ENCODE measurements around the gene PRSS38.

DNA sequence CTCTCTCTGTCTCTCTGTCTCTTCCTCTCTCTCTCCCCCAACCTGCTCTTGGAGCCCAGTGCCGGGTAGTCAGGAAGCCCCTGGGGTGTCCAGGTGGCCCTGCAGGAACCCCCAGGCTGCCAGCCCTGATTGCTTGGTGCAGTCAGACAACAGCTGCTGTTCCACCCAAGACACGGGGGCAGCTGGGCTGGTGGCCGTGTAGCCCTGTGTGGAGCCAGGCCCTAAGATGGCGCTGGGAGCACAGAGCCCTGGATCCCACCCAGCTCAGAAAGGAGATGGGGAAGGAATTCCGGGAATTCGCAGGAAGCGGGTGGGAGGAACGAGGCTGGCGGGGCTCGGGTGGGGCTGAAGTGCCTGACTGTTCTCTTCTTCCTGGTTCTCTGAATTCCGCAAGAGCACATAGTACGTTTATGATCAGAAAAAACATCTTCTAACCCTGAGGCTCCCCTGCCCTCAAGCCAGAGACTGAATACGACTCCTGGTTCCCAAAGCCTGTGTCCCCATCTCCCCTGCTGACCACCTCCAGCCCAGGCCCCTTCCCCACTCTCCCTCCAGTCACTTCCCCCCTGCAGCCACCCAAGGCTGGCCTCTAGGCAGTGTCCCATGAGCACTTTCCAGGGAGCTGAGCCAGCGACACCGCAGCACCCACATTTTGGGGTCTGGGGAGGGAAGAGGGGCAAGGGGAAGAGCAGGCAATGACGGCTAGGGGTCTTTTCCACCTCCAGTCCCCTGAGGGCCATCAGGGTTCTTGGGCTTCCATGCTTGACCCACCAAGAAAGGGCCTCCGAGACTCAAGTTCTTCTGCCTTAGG lies 77.2 kb downstream of the PRSS38 start:
- TF ChIP-seq EZH2 (IDR thresholded peaks at IDR 0.05; ENCODE audit: insufficient read depth, poor library complexity, severe bottlenecking) (no peak), EZH2phosphoT487 (IDR thresholded peaks at IDR 0.05; ENCODE audit: insufficient read depth, low read depth) (no peak)

All from GM23248 (cell line).